ES-I3 (cell line): ENCODE measurements around the gene ADAD2.
A peak's percentile ranks its signal among the peaks of the same experiment; 100 is the strongest.

Experiments
- H3K36me3 ChIP-seq: 2 replicates; pipeline ENCODE4 v1.6.1; 2013; ENCODE audit warnings: mild to moderate bottlenecking, low read length, control low read depth, moderate library complexity; ENCODE audit not compliant: insufficient read depth
- H3K4me1 ChIP-seq: 2 replicates; pipeline ENCODE4 v1.6.1; 2013; ENCODE audit warnings: mild to moderate bottlenecking, control low read depth, low read length; ENCODE audit not compliant: insufficient read depth
- H3K9ac ChIP-seq: 2 replicates; pipeline ENCODE4 v1.6.1; 2013; ENCODE audit warnings: low read depth, mild to moderate bottlenecking, low read length, moderate library complexity
- H3K9me3 ChIP-seq: 2 replicates; pipeline ENCODE4 v1.6.1; 2013; ENCODE audit warnings: mild to moderate bottlenecking, low read length, moderate library complexity; ENCODE audit not compliant: control insufficient read depth, insufficient read depth

The ADAD2 gene

DNA sequence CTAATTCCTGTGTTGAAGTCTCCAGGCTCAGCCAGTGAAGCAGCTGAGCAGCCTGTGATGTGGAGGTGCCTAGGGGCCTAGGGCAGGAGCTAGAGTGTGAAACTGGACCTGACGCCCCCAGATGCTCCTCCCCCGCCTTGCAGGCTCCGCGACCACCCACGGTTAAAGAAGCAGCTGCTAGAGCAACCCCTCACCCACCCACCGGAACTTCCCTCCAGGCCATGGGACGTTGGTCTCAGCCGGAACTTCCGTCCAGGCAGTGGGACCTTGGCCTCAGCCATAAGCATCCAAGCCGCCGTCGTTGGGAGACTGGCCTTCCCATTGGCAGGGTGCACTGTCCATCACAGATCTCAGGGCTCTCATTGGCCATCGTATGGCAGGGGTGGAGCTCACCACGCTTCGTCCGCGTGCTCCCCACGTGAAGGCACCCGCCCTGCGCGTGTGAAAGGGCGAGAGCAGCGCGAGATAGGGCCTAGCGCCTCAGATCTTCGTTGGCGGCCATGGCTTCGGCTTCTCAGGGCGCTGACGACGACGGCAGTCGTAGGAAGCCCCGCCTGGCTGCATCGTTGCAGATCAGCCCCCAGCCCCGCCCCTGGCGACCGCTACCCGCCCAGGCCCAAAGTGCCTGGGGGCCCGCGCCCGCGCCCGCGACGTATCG, at the start of gene ADAD2:
Gene ADAD2, plus strand, starts transcription at position 427 of the 658 bp plus-strand sequence. Its CDS starts 74 bp downstream, at position 501.
- Histone ChIP-seq H3K4me1 (peaks cover 6% of the 10 kb centered on the region), H3K36me3 (no peaks in the 10 kb centered on the region), H3K9me3 (no peaks in the 10 kb centered on the region), H3K9ac (no peak within 1 kb of the TSS)

DNA sequence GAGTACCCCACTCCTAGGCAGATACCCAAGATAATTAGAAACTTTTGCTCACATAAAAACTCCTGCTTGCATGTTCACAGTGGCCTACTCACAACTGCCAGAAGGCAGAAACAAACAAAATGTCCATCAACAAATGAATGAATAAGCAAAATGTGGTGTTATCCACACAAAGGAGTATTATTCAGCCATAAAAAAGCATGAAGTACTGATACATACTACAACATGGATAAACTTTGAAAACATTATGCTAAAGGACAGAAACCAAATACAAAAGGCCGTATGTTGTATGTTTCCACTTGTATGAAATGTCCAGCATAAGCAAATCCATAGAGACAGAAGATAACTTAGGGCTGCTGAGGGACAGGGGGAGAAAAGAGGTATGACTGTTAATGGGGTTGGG, 47.9 kb upstream of the ADAD2 start:
- no peak overlapping the region for H3K9ac ChIP-seq
- peaks cover 18% of the 10 kb centered on the region for H3K4me1 ChIP-seq
- no peaks in the 10 kb centered on the region for H3K36me3 ChIP-seq
- no peaks in the 10 kb centered on the region for H3K9me3 ChIP-seq

DNA sequence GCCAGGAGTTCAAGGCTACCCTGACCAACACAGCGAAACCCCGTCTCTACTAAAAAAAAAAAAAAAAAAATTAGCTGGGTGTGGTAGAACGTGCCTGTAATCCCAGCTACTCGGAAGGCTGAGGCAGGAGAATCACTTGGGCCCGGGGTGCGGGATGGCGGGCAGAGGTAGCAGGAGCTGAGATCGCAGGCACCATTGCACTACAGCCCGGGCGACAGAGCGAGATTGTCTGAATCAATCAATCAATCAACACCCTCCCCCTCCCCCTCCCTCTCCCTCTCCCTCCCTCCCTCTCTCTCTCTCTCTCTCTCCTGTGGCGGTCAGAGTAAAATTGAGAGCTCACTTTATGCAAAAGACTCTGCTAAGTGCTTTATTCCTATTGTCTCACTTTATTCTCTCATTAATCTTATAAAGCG, 47.2 kb upstream of the ADAD2 start:
- no peaks in the 10 kb centered on the region for H3K36me3 ChIP-seq
- H3K9me3 ChIP-seq: no peaks in the 10 kb centered on the region
- H3K4me1 ChIP-seq: peaks cover 15% of the 10 kb centered on the region
- peak overlapping the region; percentile 94 for H3K9ac ChIP-seq

DNA sequence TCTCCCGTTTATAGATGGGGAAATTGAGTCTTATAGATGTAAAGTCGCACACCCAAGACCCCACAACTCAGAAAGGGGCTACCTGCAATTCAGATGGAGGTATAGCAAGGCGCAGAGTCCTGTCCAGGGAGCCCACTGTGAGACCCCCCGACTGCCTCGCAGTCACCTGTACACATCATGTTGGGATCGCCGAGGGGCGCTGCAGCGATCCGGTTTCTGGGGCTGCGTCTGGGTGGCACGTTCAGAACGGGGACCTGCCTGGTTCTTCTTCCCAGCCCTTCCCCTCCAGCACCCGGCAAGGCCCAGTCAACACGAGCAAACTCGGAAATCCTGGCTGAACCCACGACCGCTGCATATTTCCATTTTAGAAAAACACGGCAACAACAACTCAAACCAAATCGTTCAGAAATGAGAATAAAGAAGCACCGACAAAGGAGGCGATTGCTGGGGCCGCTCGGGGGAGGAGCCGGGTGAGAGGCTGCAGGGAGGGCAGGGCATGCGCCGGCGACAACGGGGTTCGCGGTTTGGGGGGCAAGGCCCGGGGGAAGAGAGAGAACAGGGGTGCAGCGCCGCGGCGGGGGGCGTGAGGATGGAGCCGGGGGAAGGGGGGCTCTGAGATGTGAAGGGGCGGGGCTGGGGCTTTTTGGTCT, 46.6 kb upstream of the ADAD2 start:
- Histone ChIP-seq H3K9me3 (no peaks in the 10 kb centered on the region), H3K4me1 (peaks cover 10% of the 10 kb centered on the region), H3K36me3 (no peaks in the 10 kb centered on the region), H3K9ac (peak overlapping the region; percentile 94)

DNA sequence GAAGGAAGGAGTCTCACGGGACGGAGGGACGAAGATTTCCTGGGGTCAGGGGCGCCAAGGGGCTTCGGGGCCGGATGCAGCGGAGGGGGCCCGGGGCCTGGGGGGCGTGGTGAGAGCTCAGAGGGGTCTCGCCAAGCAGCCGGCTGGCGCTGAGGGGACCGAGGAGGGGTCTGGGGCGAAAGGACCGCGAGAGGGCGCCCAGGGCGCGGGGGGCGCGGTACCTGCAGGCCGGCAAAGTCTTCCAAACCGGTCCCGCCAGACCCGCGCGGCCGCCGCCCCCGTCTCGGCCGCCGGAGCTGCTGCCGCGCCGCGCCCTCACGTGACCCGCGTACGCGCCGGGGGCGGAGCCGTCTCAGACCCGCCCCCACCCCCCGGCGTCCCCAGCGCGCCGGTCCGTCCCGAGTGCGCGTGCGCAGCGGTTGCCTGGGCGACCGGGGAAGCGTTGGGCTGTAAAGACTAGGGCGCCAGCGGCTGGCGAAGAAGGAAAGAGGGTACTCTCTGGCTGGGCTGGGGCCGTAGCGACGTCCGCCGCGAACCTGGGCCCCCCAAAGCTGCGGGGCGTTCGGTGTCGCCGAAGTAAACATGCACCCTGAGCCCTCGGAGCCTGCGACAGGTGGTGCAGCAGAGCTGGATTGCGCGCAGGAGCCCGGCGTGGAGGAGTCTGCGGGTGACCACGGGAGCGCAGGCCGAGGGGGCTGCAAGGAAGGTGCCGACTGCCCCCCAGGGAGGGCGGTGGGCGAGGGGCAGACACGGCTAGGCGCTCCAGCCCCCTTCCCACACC, 45.9 kb upstream of the ADAD2 start, which contains the start of the genes DNAAF1 and HSDL1:
Gene DNAAF1, plus strand, starts transcription at position 450 of the 781 bp plus-strand sequence. Its CDS starts 133 bp downstream, at position 583.
Gene HSDL1, minus strand, starts transcription at position 319 of the 781 bp plus-strand sequence. CDS start 13,856 bp downstream, outside the sequence.
- Histone ChIP-seq H3K36me3 (no peaks in the 10 kb centered on the region), H3K9me3 (no peaks in the 10 kb centered on the region), H3K4me1 (peaks cover 4% of the 10 kb centered on the region; the same call in 1 of the 2 replicates), H3K9ac (peak within 1 kb of the TSS; percentile 94)

GRCh38 chr16:84150926-84151325, 40.0 kb upstream of the ADAD2 start:
- no peaks in the 10 kb centered on the region for H3K9me3 ChIP-seq
- H3K36me3 ChIP-seq: no peaks in the 10 kb centered on the region
- H3K9ac ChIP-seq: no peak overlapping the region
- no peaks in the 10 kb centered on the region; the same call in 1 of the 2 replicates for H3K4me1 ChIP-seq

DNA sequence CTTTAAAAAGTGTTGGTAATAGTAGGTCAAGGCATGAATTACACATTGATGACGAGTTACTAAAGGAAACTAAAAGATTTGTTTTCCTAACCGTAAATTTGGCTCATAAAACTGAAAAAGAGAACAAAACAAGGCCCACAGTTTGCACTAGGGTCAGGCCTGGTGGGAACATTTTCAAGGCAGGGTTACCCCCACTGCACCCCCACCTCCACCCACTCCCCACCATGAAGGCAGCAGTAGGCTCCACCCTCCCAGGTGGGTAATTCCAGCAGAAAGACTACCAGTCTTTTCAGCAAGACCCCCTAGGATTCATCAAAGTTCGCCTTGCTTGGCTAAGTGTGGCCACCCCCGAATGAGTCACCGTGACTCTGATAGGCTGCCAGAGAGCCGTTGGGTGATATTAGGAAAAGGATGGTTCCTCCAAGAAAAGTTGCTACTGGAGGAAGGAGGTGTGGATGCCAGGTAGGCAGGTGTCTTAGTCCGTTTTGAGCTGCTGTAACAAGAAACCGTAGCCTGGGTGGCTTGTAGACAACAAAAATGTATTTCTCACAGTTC, 37.2 kb upstream of the ADAD2 start:
- Histone ChIP-seq H3K9ac (no peak overlapping the region), H3K9me3 (no peaks in the 10 kb centered on the region), H3K36me3 (no peaks in the 10 kb centered on the region), H3K4me1 (no peaks in the 10 kb centered on the region; the same call in 1 of the 2 replicates)

- Histone ChIP-seq H3K9me3 (no peaks in the 10 kb centered on the region), H3K36me3 (no peaks in the 10 kb centered on the region), H3K9ac (no peak overlapping the region), H3K4me1 (no peaks in the 10 kb centered on the region; the same call in 1 of the 2 replicates)
These were observed 35.7 kb upstream of the ADAD2 start for GRCh38 chr16:84155226-84155625.

GRCh38 chr16:84155771-84156170, 35.2 kb upstream of the ADAD2 start:
- H3K36me3 ChIP-seq: no peaks in the 10 kb centered on the region
- H3K9me3 ChIP-seq: no peaks in the 10 kb centered on the region
- no peak overlapping the region for H3K9ac ChIP-seq
- no peaks in the 10 kb centered on the region; the same call in 1 of the 2 replicates for H3K4me1 ChIP-seq

DNA sequence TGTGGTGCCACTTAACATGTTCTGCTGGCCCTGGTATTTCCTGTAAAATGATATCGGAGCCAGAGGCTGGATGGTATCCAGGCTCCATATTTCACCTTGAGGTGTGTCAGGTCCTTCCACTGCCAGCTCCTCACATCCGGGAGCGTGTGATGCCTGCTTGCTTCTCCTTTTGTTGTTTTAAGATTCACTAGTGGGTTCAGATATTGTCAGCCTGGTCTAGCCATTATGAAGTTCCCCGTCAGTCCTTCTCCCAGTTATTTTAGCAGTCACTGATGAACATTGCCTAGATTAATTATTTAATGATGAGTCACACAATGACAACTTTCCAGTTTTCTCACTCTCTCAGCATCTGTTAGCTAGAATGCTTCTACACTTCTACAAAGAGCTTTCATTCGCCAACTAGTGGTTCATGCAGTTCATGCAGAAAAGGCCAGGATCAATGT, 34.6 kb upstream of the ADAD2 start:
- Histone ChIP-seq H3K9ac (no peak overlapping the region), H3K9me3 (no peaks in the 10 kb centered on the region), H3K36me3 (no peaks in the 10 kb centered on the region), H3K4me1 (no peaks in the 10 kb centered on the region; the same call in 1 of the 2 replicates)

DNA sequence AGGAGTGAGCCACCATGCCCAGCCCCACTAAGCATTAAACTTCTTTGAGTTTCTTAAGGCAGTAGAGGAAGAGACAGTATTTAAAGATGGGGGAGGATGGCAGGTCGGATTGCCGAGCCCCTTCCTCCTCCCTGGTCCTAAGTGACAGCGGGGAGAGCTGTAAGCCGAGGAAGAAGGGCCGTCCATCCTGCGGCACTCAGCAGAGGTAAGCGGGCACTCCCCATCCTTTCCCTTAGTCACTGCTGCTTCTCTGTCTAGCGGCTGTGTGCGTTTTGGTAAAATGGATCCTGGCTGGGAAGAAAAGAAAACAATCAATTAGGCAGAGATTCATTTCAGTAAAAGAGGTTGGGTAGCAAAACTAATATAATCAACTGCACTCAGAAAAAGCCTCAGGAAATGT, 31.9 kb upstream of the ADAD2 start:
- Histone ChIP-seq H3K9ac (no peak overlapping the region), H3K36me3 (no peaks in the 10 kb centered on the region), H3K9me3 (no peaks in the 10 kb centered on the region)

GRCh38 chr16:84159800-84160199, 31.2 kb upstream of the ADAD2 start:
- H3K9me3 ChIP-seq: no peaks in the 10 kb centered on the region
- no peaks in the 10 kb centered on the region for H3K4me1 ChIP-seq
- H3K9ac ChIP-seq: no peak overlapping the region
- no peaks in the 10 kb centered on the region for H3K36me3 ChIP-seq

More for the DNA sequence above, 31.9 kb upstream of the ADAD2 start:
- H3K4me1 ChIP-seq: no peaks in the 10 kb centered on the region; the same call in 1 of the 2 replicates

GRCh38 chr16:84161037-84161436, 29.9 kb upstream of the ADAD2 start:
- H3K9me3 ChIP-seq: no peaks in the 10 kb centered on the region
- no peak overlapping the region for H3K9ac ChIP-seq
- H3K4me1 ChIP-seq: no peaks in the 10 kb centered on the region
- no peaks in the 10 kb centered on the region for H3K36me3 ChIP-seq

GRCh38 chr16:84161801-84162200, 29.2 kb upstream of the ADAD2 start:
- Histone ChIP-seq H3K9me3 (no peaks in the 10 kb centered on the region), H3K9ac (no peak overlapping the region), H3K36me3 (no peaks in the 10 kb centered on the region), H3K4me1 (no peaks in the 10 kb centered on the region)
